Measurements from ENCODE around the gene SMG6.

Gene SMG6

DNA sequence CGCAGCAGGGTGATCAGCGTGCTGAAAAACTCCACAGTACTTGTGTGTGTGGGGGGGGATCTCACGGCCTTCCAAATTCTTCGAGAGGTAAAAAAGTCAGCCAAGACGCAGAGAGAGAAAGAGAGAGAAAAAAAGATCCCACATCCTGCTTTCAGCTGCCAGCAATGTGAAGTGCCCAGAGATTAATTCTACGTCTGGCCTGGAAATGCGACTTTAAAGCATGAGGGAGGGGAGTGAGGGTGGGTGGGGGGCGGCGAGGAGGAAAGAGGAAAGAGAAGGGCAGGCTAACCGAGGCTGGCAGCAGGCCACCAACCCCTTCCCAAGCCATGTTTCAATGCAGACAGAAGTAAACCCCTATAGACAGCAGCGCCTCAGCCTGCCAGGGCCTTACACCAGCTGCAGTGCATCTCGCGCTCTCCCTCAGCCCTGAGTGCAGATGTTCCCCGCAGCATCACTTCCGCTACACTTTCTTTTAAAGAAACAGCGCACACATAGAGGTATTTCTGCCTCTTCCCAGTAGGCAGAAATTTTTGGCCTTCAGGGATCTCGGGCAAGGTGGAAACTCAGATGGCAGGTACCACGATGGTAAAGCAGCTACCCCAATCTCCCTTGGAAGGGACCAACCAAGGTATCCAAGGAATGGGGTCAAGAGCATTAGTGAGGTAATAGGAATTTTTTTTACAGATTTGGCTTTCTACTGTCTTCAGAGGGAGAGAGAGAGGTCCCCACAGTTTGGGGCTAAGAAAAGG lies 87.8 kb downstream of the SMG6 start:
- TF ChIP-seq GATA2 (IDR thresholded peaks at IDR 0.05; ENCODE audit: low read depth, low read length) (no peak), GATA3 (IDR thresholded peaks at IDR 0.05; ENCODE audit: low read depth, low read length) (no peak)

DNA sequence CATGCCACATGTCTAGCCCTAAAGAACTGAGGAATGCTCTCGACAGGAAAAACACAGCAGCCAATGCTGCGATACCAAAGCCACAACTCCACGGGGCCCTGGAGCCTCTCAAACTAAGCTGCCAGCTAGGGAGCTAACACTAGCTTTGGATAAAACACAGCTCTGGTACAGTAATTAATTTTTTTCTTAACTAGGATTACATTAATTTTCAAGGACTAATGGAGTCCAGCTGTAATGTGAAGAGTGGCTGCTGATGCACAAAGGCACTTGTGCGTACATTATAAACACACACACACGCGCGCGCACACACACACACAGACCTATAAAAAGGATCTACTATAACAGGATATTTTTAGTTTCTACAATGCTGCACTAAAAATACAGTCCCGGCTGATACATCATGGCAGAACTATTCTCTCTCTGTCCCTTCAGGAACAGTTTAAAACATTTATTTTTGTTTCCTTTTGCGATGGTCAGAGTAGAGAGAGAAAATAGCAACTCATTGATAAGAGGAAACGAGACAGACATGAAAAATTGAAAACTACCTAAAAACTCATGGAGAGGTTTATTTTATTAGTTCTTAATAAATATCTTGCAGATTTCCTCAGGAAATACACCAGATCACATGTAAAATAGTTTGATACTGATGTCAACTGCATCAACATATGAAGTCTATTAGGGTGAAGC lies 88.5 kb downstream of the SMG6 start:
- no peak for TF ChIP-seq GATA3 (IDR thresholded peaks at IDR 0.05; ENCODE audit: low read depth, low read length)

DNA sequence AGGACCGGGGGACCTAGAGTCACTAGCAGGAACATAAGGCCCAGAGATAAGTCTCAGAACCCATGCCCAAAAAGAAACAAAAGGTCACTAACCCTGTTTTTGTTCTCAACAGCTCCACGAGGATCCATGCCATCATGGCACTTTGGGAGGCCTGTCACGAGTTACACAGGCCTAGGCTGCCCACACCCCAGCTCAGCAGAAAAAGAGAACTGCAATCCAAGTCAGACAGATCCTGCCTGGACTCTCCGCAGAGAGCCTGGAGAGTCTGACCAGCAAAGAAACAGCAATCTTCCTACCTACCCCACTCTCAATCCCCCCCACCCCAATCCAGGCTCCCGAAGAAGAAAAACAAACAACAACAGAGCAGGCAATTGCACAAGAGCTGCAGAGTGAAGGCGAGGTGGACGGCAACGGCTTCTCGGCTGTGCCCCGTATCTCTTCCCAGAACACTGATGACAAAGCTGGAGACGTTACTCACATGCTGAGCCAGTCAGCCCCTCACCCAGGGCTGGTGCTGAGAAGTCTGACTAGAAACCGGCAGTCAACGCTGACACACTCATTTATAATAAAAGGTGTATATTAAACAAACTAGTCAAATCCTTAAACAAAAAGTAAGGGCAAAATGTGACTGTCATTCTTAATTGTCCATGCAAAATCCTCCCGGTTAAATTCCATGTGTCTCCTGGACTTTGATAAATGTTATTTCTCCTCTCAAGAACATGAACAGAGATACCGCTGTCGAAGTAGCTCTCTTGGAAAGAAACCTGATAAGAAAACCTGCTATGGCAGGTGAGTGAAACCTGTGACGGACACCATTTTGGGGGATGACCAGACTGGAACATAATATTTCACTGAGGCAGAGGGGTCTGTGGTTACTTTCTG lies 89.3 kb downstream of the SMG6 start:
- TF ChIP-seq GATA3 (IDR thresholded peaks at IDR 0.05; ENCODE audit: low read depth, low read length) (no peak), GATA2 (IDR thresholded peaks at IDR 0.05; ENCODE audit: low read depth, low read length) (no peak)

DNA sequence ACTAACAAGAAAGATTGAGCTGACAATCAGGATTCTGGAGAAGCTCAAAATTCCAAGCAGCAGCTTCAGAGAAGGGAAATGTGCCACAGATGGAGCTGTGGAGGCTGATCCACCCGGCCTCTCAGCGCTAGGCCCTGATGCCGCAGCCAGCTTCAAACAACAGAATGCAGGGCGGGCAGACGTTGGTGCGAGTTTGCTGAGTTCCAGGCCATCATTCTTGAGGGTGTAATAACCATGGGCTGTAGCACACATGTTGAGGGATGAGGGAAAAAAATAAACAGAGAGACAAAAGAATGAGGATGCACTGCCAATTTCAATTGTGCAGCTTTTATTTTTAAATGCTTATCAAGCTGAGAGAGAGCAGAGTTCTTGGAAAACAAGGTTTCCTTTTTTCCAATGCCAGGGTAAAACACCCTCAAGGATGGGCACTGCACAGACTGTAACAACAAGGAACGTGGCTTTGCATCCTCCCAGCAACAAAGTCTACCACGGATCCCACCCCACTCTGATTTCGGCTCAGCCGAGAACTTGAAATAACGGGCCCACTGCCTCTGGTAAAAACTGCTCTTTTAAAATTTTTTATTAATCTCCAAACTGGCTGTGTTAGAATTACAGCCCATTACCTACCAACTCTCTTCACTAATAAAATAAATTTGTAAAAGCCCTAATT lies 90.2 kb downstream of the SMG6 start:
- TF ChIP-seq GATA3 (IDR thresholded peaks at IDR 0.05; ENCODE audit: low read depth, low read length): no peak
- no peak for TF ChIP-seq GATA2 (IDR thresholded peaks at IDR 0.05; ENCODE audit: low read depth, low read length)

DNA sequence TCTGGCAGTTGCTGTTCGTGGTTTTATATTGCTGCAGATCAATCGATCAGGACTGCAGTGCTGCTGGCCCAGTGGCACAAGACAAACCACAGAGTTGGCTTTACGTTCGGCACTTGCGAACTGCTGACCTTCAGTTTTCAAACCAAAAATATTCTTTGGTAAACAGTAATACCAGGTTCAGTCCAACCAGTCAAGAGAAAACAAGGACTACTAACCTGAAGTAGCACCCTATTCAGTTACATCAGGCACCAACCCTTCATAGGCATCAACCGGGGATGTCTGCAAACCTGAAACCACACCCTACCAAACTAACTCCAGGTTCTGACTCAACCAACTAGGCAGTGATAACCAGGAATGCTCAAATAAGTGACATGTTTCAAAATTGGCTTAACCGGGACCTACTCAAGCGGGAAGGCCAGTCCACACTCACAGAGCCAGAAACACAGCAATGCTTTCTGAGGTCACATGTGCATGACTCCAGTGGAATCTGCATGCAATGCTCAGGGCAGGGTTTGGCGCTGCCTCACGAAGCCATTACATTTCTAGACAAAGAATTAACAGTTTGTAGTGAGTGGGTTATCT lies 91.1 kb downstream of the SMG6 start:
- TF ChIP-seq GATA3 (IDR thresholded peaks at IDR 0.05; ENCODE audit: low read depth, low read length): no peak
- TF ChIP-seq GATA2 (IDR thresholded peaks at IDR 0.05; ENCODE audit: low read depth, low read length): no peak

DNA sequence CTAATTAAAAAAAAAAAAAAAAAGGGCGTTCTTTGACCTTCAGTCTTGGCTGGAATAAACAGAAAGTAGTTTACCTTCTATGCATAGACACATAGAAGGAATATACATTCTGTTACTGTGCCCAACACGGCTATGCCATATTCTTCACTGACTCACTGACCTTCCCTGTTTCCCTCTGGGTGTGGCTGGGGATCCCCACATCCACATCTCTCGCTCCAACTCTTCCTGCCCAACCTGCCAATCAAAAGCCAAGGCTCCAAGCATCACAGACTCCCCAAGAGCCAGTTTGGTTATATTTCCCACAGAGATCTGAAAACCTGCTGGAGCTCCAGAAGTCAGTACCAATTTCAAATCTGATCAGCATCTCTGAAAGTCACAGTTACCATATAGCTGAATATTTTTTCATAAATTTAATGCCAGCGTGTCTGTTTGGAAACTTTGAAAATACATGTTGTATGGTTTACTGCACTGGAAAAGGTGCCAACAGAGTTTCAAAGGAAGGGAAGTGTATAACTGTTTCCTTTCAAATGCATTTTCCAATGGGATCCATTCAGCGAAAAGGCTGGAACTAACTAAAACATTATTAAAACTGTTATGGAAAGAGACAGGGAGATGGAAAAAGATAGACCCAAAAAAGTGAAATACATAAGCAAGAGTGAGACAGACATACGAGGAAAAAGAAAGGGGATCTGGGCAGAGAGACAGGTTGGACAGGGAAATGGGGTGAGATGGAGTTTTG lies 91.8 kb downstream of the SMG6 start:
- TF ChIP-seq GATA3 (IDR thresholded peaks at IDR 0.05; ENCODE audit: low read depth, low read length): no peak

DNA sequence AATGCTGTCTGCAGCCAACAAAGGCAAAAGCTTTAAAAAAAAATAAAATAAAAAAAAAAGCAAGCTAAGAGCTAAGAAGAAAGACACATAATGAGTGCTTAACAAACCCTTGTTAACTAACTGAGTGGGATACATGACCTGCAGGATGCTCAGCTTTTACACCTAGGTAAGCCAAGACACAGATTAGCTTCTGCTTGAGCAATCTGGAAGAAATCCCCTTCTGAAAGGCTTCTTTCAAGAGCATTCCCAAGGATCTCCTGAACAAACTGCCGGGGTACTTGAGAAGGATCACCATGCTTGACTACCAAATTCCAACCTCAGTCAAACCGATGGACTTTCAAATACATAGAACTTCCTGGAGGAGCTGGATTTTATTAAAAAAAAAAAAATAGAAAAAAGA lies 92.9 kb downstream of the SMG6 start:
- TF ChIP-seq GATA2 (IDR thresholded peaks at IDR 0.05; ENCODE audit: low read depth, low read length) (no peak), GATA3 (IDR thresholded peaks at IDR 0.05; ENCODE audit: low read depth, low read length) (no peak)

DNA sequence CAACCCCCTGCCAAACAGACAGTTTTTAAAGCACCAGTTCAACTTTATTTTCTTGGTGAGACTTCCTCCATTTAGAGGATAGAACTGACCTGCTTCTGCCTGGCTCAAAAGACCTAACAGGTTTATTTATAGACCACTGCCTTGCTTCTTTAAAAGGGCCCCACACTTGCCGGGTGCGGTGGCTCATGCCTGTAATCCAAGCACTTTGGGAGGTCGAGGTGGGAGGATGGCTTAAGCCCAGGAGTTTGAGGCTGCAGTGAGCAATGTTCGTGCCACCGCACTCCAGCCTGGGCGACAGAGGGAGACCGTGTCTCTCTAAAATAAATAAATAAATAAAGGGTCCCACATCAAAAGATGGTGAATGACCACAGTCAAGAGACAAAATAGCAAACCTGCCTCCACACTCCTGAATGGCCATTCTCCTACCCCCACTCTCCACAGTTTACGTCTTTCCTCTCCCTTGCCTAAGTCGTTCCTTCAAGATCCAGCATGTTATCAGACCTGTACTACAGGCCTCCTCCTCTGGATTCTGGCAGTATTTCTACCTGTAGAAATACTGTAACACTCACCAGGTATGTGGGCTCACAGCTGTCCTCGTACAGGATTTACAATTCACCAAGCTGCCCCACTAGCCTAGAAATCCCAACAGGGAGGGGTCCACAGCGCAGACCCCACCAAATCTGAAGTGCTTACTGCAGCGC lies 95.6 kb downstream of the SMG6 start:
- TF ChIP-seq GATA2 (IDR thresholded peaks at IDR 0.05; ENCODE audit: low read depth, low read length) (no peak), GATA3 (IDR thresholded peaks at IDR 0.05; ENCODE audit: low read depth, low read length) (no peak)

DNA sequence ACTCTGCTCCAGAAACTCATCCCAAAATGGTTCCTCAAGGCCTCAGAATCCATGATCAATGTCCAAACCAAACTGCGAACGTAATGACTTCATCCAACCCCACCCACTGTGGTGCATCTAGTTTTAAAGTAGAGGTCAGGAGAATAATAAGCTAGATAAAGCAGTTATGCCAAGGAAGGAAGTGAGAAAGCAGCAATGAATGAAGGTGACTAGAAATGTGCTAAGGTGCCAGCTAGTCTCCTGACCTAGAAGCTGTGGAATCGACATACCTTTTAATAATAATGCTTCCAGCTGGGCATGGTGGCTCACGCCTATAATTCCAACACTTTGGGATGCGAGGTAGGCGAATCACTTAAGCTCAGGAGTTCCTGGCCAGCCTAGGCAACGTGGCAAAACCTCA lies 99.2 kb downstream of the SMG6 start:
- TF ChIP-seq GATA2 (IDR thresholded peaks at IDR 0.05; ENCODE audit: low read depth, low read length) (no peak), GATA3 (IDR thresholded peaks at IDR 0.05; ENCODE audit: low read depth, low read length) (no peak)

DNA sequence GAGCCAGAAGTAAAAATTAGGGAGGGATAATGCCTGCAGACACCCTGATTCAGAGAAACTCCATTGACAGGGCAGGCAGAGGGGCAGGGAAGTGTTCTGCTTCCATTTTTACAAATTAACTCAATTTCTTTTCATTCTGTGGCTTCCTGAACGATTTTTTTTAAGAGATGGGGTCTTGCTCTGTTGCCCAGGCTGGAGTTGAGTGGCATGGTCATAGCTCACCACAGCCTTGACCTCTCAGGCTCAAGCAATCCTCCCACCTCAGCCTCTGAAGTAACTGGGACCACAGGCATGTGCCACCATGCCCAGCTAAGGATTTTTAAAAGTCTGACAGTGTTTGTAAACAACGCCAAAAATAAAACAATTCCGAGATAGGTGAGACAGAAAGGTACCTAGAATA lies 99.8 kb downstream of the SMG6 start:
- no peak for TF ChIP-seq GATA3 (IDR thresholded peaks at IDR 0.05; ENCODE audit: low read depth, low read length)

DNA sequence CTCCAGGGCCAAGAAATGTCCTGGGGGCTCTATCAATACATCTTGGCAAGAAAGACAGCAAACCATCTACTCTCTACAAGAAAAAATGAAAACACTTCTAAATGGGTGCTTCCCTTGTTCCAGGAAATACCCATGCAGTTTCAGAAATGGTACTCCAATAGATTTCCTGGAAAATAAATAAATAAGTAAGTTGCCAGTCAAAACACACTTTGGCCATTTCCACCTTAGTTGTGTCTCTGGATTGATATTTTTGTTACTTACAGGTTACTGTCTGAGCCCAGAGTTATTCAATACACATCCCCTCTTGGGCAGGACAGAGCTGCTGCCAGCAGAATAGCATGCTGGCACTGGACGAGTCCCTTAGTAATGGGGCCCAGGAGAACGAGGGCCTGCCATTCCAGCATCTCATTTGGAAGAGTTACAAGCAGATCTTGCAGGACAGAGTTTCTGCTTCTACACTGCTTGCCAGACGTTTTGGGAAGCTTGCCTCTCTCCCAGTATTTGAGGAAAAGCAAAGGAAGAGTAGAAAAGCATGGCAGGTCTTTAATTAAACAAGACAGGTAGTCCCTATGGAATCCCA lies 100.5 kb downstream of the SMG6 start:
- no peak for TF ChIP-seq GATA3 (IDR thresholded peaks at IDR 0.05; ENCODE audit: low read depth, low read length)

DNA sequence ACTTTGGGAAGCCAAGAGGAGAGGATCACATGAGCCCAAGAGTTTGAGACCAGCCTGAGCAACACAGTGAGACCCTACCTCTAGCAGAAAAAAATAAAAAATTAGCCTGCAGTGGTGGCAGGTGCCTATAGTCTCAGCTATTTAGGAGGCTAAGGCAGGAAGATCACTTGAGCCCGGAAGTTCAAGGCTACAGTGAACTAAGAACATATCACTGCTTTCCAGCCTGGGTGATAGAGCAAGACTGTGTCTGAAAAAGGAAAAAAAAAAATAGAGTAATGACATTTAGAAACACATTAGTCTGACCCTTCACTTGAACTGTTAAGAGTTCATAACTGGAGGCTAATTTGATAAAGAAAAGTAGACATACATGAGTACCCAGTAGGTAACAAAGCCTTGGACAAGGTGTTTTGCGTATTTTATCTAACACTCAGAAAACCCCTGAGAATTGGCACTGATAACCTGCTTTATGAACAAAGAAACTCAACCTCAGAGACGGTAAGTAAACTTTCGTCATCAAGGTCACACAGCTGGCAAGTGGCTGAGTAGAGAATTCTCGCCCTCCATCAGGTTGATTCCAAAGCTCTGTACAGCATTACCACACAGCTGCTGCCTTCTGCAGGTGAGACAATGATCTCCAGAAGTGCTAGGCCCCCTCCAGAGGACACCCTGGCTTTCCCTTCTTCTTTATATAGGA lies 101.1 kb downstream of the SMG6 start:
- TF ChIP-seq GATA3 (IDR thresholded peaks at IDR 0.05; ENCODE audit: low read depth, low read length) (no peak), GATA2 (IDR thresholded peaks at IDR 0.05; ENCODE audit: low read depth, low read length) (no peak)

Data from SH-SY5Y (cell line).